ENCODE data around the gene FSIP2.

DNA sequence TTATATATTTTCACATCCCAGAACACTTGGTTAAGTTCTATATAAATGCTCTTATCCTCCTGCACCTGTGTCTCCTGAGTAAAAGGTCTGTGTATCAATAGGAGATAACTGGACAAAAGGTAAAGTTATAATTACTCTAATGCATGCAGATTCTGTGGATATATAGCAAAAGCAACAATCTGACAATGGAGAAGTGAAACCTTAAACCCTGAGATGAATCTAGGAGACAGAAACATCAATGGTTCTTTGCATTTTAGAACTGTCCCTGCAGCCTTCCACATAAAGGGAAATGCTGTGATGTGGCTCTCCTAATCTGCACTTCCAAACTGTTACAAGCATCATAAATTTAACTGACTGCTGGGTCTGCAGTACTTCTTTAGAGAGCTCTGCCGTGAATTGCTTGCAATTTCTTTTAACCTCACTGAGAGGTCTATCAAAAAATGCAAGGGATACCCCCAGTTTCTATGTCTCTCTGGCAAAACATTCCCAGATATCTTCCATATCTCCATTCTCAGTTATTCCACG, 42.8 kb upstream of the FSIP2 start:
- TF ChIP-seq, protein P1, sequence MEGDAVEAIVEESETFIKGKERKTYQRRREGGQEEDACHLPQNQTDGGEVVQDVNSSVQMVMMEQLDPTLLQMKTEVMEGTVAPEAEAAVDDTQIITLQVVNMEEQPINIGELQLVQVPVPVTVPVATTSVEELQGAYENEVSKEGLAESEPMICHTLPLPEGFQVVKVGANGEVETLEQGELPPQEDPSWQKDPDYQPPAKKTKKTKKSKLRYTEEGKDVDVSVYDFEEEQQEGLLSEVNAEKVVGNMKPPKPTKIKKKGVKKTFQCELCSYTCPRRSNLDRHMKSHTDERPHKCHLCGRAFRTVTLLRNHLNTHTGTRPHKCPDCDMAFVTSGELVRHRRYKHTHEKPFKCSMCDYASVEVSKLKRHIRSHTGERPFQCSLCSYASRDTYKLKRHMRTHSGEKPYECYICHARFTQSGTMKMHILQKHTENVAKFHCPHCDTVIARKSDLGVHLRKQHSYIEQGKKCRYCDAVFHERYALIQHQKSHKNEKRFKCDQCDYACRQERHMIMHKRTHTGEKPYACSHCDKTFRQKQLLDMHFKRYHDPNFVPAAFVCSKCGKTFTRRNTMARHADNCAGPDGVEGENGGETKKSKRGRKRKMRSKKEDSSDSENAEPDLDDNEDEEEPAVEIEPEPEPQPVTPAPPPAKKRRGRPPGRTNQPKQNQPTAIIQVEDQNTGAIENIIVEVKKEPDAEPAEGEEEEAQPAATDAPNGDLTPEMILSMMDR (IDR thresholded peaks at IDR 0.05): no peak
- no peak for TF ChIP-seq POLR2A (IDR thresholded peaks at IDR 0.05)
